Ascending aorta (tissue), 2 donors: Measurements from ENCODE around the gene LANCL2. TPM values are rescaled to one million over a fixed set of nuclear protein-coding genes. Genes with fewer than 3 reads are reported as not detected.

Experiments used
- DNase-seq, 2 donors: peaks; one replicate each; pipeline ENCODE4 v3.0.0-alpha.2; 2019; ENCODE audit warnings: low spot score in 2 of 2
- H3K27ac ChIP-seq, 2 donors: fragments of 200-600 bp; sonication (generic); one replicate each; pipeline ENCODE4 v1.5.1; 2016 to 2017; ENCODE audit warnings: mild to moderate bottlenecking in 1 of 2
- H3K27me3 ChIP-seq: fragments of 200-600 bp; sonication (generic); one replicate; pipeline ENCODE4 v1.5.1; 2017
- H3K36me3 ChIP-seq, 2 donors: fragments of 200-600 bp; sonication (generic); one replicate each; pipeline ENCODE4 v1.5.1; 2016
- H3K4me1 ChIP-seq, 2 donors: fragments of 200-600 bp; sonication (generic); one replicate each; pipeline ENCODE4 v1.5.1; 2016 to 2017; ENCODE audit warnings: mild to moderate bottlenecking in 1 of 2
- H3K4me3 ChIP-seq, 2 donors: fragments of 200-600 bp; sonication (generic); one replicate each; pipeline ENCODE4 v1.5.1; 2016 to 2017; ENCODE audit warnings: mild to moderate bottlenecking in 1 of 2
- H3K9me3 ChIP-seq, 2 donors: fragments of 200-600 bp; sonication (generic); one replicate each; pipeline ENCODE4 v1.5.1; 2016
- intact Hi-C: fragments of 100-400 bp; cut with DNase I; formaldehyde crosslinking; loops from one replicate; pipeline ENCODE4 v1.15.1; 2023
- total RNA-seq: library from RNA; depleted of rRNA; stranded (reverse); fragments of >200 nt; gene quantifications from one replicate; pipeline ENCODE4 v1.1.0, GENCODE V29; 2016
- TF ChIP-seq, protein P1 (sequence below), 3 experiments: fragments of 200-600 bp in 2 of 3; fragments of 450-650 bp in 1 of 3; sonication (generic) in 2 of 3; IDR thresholded peaks; one replicate each; pipeline ENCODE4 v1.5.1; 2016 to 2019; ENCODE audit warnings: antibody characterized with exemption in 3 of 3, mild to moderate bottlenecking in 1 of 3, moderate library complexity in 1 of 3

The LANCL2 gene
- total RNA-seq, 1 donor from 2014 or later = 12.9 TPM

- no peak overlapping the region for H3K4me3 ChIP-seq
- H3K27me3 ChIP-seq = no peaks in the 10 kb centered on the region
- intact Hi-C loops = no loop called here
- H3K4me1 ChIP-seq = no peaks in the 10 kb centered on the region
- H3K36me3 ChIP-seq = no peaks in the 10 kb centered on the region
- H3K9me3 ChIP-seq = no peaks in the 10 kb centered on the region
- TF ChIP-seq, protein P1, sequence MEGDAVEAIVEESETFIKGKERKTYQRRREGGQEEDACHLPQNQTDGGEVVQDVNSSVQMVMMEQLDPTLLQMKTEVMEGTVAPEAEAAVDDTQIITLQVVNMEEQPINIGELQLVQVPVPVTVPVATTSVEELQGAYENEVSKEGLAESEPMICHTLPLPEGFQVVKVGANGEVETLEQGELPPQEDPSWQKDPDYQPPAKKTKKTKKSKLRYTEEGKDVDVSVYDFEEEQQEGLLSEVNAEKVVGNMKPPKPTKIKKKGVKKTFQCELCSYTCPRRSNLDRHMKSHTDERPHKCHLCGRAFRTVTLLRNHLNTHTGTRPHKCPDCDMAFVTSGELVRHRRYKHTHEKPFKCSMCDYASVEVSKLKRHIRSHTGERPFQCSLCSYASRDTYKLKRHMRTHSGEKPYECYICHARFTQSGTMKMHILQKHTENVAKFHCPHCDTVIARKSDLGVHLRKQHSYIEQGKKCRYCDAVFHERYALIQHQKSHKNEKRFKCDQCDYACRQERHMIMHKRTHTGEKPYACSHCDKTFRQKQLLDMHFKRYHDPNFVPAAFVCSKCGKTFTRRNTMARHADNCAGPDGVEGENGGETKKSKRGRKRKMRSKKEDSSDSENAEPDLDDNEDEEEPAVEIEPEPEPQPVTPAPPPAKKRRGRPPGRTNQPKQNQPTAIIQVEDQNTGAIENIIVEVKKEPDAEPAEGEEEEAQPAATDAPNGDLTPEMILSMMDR (IDR thresholded peaks at IDR 0.05) = no peak
- DNase-seq = no peak
- no peak overlapping the region for H3K27ac ChIP-seq
Measured at GRCh38 chr7:55335786-55336185, 29.4 kb upstream of the LANCL2 start.

DNA sequence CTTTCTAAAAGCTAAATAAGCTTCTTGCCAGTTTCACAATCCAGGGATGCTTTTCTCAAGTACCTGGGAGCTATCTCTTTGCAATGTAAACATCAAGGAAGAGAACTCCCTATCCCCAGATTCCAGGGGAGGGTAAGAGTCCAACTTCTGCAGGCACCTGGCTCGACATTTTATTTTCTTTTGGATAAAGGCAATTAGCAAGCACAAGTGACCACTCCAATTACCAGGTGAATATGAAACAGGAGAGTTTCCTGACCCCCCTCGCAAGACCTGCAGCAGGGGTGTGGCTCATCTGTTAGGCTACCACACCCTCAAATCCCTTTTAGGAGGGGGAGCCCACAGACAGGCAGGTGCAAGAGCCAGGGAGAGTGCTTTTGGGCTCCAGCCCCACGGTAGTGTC is 28.6 kb upstream of the LANCL2 start:
- Histone ChIP-seq H3K36me3 (no peaks in the 10 kb centered on the region), H3K4me3 (no peak overlapping the region), H3K27ac (no peak overlapping the region), H3K9me3 (no peaks in the 10 kb centered on the region), H3K4me1 (no peaks in the 10 kb centered on the region), H3K27me3 (no peaks in the 10 kb centered on the region)
- intact Hi-C loops = no loop called here
- no peak for DNase-seq
- TF ChIP-seq, protein P1 (IDR thresholded peaks at IDR 0.05) = no peak

DNA sequence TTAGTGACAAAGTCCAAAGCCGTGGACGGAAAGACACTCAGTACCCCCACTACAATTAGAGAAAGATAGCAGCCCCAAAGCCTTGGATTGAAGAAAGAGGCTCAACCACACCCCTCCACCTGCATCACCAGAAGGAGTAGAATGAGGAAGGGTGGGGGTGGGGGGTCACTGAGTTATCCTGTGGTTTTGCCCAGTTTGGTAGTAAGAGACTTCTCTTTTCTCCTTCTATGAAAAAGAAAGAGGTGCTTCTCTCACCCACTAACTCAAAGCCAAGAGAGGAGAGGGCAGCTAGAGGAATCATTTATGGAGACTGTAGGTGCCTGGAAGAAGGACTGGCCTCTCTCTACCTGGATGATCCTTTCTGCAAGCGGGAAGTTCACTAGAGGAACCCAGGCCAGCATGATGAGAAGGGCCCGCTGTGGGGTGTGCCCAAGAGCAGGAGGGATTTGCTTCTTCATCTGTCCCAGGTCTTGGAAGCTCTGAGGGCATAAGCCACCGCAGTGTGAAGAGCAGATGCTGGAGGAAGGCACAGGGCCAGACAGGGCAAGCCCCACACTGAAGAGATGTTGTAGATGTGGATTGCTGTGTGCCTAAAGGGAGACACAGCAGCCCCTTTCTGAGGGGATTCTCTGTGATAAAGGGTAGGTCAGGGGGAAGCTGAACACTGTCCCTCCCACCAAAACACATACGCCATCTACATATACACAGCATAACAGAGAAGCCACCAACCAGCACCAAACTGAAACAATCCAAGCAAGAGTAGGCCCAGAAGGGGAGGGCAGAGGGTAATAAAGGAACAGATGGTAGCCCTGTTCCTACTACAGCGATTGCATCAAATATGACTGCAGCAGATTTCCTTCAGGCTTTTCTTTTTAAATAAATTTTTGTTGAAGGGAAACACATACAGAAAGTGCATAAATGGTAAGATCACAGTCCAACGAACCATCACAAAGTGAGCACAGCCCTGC is 25.8 kb upstream of the LANCL2 start:
- TF ChIP-seq, protein P1 (IDR thresholded peaks at IDR 0.05) = no peak
- no peak for DNase-seq
- H3K4me1 ChIP-seq = no peaks in the 10 kb centered on the region

GRCh38 chr7:55342216-55342871 is 22.8 kb upstream of the LANCL2 start:
- Histone ChIP-seq H3K27ac (no peak overlapping the region), H3K4me1 (no peaks in the 10 kb centered on the region), H3K36me3 (no peaks in the 10 kb centered on the region), H3K4me3 (no peak overlapping the region), H3K27me3 (no peaks in the 10 kb centered on the region), H3K9me3 (no peaks in the 10 kb centered on the region)
- TF ChIP-seq, protein P1 (IDR thresholded peaks at IDR 0.05) = no peak
- intact Hi-C loops = no loop called here
- DNase-seq = no peak

More for the DNA sequence above, 25.8 kb upstream of the LANCL2 start:
- Histone ChIP-seq H3K27me3 (no peaks in the 10 kb centered on the region), H3K9me3 (no peaks in the 10 kb centered on the region), H3K36me3 (no peaks in the 10 kb centered on the region), H3K27ac (no peak overlapping the region), H3K4me3 (no peak overlapping the region)
- intact Hi-C loops = no loop called here

DNA sequence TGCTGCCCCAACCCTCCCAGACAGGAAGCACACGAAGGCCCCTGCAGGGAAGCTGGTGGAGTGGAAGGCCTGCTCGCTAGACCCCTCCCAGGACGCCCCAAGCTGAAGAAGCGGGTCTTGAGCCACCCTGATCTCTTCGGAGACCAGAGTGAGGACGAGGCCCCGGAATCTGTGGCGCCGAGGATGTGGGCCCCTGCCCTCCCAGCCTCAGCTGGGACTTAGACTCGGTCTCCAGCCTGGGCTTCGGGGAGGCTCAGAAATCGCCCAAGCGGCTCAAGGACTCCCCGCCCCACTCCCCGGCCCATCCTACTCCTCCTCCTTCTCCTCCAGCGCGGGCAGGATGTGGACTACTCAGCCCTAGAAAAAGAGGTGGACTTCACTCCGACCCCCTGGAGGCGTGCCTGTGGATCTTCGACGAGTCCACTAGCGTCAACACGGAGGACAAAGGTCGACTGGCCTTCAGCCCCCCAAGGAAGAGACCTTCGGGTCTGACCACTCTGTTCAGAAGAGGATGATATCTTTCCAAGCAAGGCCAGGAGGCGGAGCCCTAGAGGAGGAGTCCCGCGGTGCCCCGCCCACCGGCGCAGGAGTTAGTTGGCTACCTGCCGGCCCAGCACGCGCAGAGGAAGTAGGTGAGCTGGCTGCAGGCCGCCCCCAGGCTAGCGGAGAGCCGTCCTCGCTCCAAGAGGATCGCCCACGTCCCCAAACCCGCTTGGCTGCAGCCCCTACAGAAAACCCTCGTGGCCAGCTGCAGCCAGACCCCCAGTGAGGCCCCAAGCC is 21.9 kb upstream of the LANCL2 start:
- H3K4me1 ChIP-seq = no peaks in the 10 kb centered on the region
- no peak overlapping the region for H3K27ac ChIP-seq
- TF ChIP-seq, protein P1 (IDR thresholded peaks at IDR 0.05) = no peak
- no peak overlapping the region for H3K4me3 ChIP-seq
- H3K9me3 ChIP-seq = no peaks in the 10 kb centered on the region
- DNase-seq = no peak
- no peaks in the 10 kb centered on the region for H3K36me3 ChIP-seq
- intact Hi-C loops = no loop called here
- H3K27me3 ChIP-seq = no peaks in the 10 kb centered on the region
